Measurements from ENCODE around the gene CDC6.

CDC6 gene

DNA sequence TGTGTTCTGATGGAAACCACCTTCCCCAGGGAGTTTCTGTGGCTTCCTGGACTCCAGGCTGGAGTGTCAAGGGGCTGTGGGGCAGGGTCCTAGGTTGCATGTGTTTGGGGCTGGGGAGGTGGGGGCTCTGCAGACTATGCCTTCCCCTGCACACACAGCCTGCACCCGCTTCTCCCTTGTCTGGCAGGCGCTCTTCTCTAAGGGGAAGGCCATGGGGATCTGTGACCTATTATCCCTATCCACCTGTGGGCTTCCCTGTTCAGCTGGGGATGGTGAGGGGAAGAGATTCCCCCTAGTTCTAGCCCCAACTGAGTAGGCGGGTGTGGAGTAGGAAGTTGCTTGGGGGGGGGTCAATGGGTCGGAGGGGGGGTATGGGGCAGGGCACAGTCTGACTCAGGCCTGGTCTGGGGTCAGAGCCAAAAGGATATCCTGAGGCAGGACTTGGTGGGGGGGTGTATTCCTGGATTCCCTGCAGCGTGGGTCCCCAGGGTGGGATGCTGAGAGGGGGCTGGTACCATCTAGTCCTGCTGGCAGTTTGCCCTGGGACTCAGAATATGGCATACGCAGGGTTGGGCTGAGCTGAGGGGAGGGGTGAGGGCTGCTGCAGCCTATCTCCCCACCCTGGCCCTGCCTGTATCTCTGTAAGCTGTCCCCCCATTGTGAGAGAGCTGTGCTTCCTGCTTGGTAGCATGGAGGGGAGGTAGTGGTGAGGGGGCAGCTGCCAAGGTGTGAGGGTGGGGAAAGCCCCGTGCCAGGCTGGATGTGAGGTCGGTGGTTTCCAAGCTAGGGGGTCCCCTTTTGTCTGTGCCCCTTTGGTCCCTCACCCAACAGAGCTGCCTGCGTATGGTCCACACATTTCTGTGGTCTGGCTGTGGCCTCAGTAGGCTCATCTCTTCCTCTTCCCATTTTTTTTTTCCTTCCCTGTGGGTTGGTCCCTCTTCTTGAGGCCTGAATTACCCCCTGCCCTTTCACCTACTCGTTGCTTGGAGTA lies 36.0 kb downstream of the CDC6 start:
- ATAC-seq: peak; percentile 6 to 8

DNA sequence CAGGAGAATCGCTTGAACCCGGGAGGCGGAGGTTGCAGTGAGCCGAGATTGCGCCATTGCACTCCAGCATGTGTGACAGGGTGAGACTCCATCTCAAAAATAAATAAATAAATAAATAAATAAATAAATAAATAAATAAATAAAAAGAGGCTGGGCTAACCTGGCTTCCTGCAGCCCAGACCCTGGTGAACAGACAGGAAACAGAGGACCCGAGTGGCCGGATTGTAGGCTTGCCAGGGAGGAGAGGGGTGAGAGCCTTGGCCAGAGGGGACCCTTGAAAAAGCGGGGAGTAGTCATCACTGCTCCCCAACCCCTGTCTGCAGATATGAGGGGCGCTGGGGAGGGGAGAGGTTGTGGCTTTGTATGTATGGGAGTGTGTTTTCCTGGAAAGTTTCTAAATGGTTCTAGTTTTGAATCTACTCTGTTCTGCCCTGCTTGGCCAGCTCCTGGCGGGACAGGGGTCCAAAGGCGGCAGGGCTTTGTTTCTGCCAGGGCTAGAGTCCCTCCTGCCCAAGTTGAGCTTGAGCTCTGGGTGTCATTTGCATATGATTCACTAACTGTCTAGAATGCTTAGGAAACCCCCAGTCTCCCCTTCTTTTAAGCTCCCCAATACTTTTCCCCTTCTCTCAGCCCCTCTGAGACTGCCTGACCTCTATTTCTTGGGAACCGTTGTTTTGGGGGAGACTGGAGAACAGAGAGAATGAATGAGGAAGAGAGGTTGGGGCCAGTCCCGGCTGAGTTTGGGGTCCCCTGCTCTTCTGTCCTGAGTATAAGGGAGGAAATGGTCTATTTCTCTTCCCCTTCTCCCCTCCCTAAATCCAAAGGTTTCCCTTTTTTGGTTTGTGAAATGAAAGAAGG lies 37.7 kb downstream of the CDC6 start:
- ATAC-seq: peak in 1 of 2 donors; percentile 18

- ATAC-seq: peak; percentile 10 to 17
Observed at GRCh38 chr17:40326014-40326831, 38.5 kb downstream of the CDC6 start.

- ATAC-seq: no peak
Observed at GRCh38 chr17:40326832-40327199, 39.1 kb downstream of the CDC6 start.

- ATAC-seq: no peak
Observed at GRCh38 chr17:40327244-40327729, 39.6 kb downstream of the CDC6 start.

GRCh38 chr17:40327735-40328385 lies 40.2 kb downstream of the CDC6 start:
- ATAC-seq: no peak

- ATAC-seq: no peak
Observed at GRCh38 chr17:40328386-40328766, 40.7 kb downstream of the CDC6 start.

DNA sequence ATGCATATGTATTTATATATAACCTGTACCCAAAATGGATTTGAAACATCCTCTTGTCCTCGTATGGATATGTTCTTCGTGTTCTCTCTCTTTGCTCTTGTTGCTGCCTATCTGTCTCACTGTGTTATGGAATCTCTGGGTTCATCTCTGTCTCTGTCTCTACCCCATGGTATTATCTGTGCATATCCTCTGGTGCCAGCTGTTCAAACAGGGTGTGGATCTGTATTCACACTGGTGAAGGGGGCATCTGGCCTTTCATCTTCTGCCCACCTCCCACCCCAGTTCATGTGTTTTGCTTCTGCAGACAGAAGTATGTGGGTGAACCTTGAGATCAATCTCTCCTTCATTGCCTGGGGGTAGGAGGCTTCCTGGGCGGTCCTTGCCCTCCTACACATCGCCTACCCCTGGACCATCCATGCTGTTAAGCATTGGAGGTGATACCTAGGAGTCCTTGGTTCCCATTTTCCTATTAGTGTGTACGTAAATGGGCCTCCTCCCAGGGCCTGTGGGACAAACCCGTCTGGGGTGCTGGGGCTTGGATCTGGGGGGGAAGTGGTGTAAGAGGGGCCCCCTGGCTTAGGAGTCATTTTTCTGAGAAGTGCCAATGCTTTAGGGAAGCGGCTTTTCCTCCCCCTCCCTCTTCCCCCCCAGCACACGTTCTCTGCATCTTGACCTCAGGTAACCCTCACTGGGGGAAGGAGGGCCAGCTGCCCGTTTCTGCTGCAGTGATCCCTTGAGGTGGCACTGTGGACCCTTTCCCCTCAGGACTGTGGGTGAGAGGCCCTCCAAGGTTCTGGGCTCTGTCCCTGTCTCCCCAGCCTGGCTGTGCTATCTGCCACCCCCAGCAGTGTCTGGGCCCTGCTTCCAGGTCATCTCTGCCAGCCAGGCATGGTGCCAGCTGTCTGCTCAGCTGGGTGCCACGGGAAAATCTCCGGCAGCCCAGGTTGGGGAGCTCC lies 42.4 kb downstream of the CDC6 start:
- ATAC-seq: no peak

DNA sequence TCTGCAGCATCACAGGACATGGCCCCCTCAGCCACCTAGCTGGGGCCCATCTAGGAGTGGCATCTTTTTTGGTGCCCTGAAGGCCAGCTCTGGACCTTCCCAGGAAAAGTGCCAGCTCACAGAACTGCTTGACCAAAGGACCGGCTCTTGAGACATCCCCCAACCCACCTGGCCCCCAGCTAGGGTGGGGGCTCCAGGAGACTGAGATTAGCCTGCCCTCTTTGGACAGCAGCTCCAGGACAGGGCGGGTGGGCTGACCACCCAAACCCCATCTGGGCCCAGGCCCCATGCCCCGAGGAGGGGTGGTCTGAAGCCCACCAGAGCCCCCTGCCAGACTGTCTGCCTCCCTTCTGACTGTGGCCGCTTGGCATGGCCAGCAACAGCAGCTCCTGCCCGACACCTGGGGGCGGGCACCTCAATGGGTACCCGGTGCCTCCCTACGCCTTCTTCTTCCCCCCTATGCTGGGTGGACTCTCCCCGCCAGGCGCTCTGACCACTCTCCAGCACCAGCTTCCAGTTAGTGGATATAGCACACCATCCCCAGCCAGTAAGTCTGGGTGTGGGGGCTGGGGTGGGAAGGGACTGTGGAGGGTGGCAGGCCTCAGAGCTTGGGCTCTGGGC lies 43.3 kb downstream of the CDC6 start:
- no peak for ATAC-seq

- ATAC-seq: no peak
Observed at GRCh38 chr17:40331743-40332641, 44.3 kb downstream of the CDC6 start.

DNA sequence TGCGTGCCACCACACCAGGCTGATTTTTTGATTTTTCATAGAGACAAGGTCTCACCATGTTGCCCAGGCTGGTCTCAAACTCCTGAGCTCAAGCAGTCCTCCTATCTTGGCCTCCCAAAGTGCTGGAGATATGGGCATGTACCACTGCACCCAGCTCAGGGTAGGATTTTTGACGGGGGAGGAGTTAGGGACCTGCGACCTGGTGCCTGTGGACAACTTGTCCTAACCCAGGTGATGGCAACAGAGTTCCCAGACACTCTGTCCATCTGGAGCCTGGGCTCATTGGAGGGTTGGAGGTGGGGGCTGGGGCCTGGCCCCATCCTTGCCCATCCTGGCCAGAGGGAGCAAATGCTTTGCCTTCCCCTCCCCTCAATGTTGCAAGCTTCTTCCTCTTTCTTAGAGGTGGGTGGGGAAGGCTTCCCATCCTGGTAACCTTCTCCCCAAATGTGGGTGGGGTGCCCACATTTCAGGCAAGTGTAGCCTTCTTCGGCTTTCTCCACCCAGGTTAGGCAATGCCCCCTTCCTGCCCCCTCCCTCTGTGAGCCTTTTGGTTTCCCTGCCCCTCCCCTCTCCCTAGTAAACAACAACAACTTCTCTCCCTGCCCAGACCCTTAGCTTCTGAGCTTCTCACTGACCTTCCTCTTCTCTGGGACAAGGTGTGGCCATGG lies 46.2 kb downstream of the CDC6 start:
- no peak for ATAC-seq

DNA sequence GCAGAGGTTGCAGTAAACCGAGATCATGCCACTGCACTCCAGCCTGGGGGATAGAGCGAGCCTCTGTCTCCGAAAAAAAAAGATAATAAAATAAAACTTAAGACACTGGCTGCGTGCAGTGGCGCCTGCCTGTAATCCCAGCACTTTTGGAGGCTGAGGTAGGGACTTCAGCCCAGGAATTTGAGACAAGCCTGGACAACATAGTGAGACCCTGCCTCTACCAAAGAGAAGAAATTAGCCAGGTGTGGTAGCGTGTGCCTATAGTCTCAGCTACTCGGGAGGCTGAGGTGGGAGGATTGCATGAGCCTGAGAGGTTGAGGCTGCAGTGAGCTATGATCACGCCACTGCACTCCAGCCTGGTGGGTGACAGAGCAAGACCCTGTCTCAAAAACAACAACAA lies 47.9 kb downstream of the CDC6 start:
- ATAC-seq: no peak

DNA sequence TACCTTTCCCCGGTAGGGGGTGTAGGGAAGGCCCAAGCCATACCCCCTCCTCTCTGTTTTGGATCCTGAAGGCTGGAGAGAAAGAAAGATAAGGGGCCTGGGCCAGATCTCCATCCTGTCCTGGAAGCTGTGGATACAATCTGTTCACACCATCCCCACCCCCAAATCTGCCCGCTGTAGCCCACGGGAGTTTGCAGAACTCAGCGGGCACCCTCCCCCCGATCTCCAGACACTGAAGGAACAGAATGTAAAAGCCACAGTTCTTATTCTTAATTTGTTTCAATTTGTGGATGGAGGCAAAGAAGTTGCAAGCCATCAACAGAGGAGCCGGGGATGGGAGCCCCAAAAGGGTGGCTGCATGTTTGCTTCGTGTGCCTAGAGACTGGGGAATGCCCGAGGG lies 49.7 kb downstream of the CDC6 start:
- no peak for ATAC-seq

DNA sequence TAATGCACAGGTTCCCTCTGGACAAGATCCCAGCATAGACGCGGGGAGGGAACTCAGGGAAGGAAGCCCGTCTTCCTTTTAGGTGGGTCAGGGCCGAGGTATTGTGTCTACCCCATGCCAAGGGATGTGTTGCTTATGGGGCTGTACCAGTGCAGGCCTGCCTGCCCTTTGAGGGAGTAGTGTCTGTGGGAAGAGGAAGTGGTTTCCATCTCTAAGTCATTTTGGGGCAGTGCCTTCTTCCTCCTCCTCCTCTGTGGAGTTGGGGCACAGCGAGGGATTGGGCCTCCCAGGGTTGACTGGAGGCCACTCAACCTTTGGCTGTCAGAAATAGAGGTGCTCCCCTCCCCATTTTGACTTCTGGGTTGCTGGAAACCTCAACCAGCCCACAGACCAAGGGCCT lies 50.4 kb downstream of the CDC6 start:
- no peak for ATAC-seq

GRCh38 chr17:40338941-40339649 lies 51.4 kb downstream of the CDC6 start:
- no peak for ATAC-seq

DNA sequence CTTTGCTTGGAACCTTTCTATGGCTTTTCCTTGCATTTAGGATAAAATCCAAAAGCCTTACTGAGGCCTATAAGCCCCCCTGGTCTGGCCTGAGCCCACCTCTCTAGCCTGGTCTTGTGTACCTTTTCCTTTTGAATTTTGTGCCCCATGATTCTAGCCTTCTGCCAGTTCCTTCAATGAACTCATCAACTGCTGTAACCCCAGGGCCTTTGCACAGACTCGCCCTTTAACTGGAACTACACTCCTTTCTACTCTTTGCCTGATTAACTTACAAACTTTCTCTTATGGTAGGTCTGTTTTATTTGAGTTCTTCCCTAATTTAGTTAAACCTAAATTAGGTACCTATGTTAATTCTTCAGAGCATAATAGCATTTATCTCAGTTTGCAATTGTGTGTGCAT lies 52.6 kb downstream of the CDC6 start:
- ATAC-seq: no peak

DNA sequence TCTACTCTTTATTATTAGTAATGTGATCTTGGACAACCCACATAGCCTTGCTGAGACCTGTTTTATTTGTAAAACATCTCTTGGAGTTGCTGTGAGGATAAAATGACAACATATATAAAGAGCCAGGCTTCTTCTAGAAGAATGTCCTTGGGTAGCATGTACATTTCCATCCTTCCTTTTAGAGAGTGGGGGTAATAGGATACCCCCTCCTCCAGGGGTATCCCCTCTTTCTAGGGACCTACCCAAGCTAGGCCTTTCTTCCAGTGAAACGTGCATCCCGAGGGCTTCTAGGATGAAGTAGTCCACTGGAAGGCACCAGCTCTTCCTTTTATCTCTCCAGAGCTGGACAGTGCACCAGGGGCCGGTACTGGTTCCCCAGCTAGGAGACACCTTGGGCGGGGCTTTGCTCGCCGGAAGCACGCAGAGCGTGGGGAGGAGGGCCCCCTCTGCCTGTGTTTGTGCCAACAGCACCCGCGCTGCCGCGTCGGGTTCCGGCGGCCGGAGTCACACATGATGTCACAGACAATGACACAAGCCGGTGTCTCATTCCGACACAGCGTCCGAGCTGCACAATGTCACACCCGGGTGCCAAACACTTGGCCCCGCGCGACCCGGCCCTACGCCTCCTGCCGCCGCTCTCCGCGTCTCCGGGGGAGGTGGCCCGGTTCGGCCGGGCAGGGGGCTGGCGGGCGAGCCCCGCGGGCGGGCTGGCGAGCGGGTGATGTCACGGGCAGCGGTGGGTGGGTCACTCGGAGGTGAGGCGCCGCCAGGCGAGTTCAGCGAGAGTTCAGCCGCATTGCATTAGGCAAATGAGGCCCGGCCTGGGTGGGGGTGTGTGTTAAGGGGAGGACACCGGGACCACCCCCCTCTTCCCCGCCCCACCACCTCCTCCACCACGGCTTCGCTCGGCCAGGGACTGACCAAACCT lies 53.5 kb downstream of the CDC6 start:
- ATAC-seq: peak; percentile 89 to 92

Data from activated CD4-positive, CD25-positive, alpha-beta regulatory T cell treated with anti-CD3 and anti-CD28 coated beads, Interleukin-2, amount 50 U/mL, for 24 hours (primary cell).